ENCODE measurements around the gene MVK.
"Not testable (repeated sequence)": the region's sequence is repeated elsewhere in the genome, so short reads cannot be mapped to it uniquely, and the experiment has no call there.

Gene MVK

DNA sequence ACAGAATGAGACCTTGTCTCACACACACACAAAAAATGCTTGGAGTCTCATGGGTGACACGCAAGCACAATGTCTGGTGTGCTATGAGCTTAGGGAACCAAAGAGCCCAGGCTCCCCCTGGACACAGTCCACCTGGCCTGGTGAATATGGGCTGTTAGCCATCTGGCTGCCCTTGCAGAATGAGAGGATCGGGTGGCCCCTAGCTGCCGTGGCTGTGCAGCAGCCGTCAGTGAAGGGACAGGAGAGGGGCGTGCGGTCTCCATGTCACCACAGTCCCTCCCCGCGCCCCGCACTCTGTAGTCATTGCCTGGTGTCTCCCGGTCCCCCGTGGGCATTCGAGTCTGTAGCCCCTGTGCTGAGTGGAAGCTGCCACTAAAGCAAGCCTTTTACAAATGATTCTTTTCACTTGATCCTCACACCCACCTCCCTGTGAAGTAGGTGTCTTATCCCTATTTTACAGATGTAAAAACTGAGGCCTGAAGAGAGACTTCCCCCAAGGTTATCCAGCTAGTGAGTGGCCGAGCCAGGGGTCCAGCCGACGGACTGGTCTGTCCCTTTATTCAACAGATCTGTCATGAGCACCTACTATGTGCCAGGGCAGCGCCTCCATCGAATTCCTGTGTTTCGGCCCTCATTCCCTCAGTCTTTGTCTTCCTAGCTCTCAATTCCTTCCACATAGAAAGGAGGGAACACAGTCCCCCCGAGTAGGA is 18.8 kb downstream of the MVK start:
- no peak for DNase-seq

DNA sequence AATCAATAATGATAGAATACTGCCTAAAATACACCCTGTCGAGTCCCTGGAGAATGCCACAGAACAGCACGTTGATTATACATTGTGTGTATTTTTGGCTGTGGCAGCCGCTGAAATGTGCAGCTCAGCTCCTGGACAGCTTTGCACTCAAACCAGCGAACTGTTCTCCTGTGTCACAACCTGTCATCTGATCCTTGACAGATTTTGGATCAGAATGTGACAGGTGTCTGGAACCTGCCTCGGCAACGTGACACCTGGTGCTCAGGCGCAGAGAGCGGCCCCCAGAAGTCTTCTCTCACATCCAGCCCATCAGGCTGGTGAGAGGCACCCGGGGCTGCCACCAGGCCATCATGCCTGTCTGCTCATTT is 19.3 kb downstream of the MVK start:
- DNase-seq = no peak

DNA sequence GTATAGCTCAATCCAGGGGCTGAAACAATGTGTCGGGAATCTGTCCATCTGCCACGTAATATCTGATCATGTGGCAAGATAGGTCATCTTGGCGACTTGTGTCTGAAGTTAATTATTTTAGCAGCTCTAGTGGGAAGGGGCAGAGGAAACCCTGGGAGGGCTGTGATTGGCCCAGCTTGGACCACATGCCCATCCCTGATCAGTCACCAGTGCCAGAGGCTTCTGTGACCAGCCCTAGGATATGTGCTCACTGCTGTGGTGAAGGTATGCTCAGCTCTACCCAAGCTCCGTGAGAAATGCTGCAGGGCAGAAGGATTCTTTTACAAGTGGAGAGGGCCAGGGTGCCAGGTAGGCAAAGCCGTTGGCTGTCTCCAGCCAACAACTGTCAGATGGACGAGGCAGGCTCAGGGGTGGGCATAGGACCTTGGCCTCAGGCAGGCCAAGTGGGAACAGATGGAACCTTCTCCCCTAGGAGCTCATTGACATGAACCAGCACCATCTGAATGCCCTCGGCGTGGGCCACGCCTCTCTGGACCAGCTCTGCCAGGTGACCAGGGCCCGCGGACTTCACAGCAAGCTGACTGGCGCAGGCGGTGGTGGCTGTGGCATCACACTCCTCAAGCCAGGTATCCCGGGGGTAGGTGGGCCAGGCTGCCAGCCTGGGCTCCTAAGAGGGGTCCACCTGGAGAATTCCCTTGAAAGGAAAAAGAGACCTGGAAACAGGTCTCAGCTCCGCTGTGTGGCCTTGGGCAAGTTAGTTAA is 21.1 kb downstream of the MVK start:
- DNase-seq = no peak

- DNase-seq = no peak
These were observed 21.8 kb downstream of the MVK start for GRCh38 chr12:109595321-109595902.

- no peak for DNase-seq
These were observed 23.0 kb downstream of the MVK start for GRCh38 chr12:109596418-109597244.

- DNase-seq = no peak
These were observed 23.8 kb downstream of the MVK start for GRCh38 chr12:109597414-109597794.

DNA sequence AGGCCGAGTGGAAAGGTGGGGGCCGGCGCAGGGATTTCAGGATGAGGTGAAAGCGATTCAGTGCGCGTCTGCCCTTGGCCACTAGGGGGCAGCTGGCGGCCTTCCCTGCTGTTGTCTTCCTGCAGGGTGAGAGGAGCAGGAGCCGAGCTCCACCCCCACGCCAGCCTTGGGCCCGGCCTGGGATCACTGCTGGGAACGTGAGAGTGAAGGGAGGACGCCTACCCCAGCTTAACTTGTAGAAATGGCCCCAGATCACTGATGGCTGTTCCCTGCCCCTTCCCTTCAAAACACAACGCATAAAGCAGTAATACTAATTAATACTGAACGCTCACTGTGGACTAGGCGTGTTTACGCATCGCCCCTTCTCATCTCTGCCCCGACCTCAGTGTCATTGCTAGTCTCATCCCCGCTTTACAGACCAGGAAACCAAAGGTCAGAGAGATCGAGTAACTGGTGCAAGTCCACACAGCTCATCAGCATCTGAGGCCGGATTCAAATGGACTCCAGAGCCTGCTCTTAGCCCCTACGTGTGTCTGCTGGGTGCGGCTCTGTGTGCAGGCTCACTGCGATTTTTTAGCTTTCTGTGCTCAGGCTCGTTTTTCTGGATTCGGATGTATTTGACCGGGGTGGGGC is 24.3 kb downstream of the MVK start:
- peak; percentile 52 for DNase-seq

DNA sequence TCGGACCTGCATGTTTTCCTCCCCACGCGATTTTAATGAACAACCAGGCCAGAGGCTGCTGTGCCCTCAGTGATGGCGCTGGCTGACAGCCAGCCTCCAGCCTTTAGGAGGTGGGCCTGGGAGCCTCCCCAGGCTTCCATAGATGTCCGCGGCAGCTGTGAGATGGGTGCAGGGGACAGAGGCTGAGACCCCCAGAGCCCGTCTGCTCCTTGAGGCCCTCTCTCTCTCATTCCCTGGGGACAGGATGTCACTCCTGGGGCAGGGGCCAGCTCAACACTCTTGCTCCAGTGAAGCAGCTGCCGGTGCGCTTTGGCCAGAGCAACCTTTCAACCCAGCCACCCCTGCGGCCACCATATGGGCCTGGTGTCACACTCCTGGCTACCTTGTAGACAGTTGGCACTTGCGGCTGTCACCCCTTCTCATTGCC is 24.8 kb downstream of the MVK start:
- DNase-seq = no peak

DNA sequence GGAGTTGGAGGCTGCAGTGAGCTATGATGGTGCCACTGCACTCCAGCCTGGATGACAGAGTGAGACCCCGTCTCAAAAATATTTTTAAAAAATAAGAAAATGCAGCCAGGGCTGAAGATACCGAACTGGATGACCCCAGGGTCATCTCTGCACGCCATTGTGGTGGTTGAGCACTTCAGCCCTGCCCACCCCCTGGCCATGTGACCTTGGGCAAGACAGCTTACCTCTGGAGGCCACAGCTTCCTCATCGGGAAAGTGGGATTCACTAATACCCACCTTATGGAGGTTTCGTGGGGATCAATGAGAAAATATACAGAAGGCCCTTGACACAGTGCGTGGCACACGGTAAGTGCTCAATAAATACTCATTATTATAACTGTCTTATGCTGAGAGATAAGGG is 25.5 kb downstream of the MVK start:
- DNase-seq = no peak

DNA sequence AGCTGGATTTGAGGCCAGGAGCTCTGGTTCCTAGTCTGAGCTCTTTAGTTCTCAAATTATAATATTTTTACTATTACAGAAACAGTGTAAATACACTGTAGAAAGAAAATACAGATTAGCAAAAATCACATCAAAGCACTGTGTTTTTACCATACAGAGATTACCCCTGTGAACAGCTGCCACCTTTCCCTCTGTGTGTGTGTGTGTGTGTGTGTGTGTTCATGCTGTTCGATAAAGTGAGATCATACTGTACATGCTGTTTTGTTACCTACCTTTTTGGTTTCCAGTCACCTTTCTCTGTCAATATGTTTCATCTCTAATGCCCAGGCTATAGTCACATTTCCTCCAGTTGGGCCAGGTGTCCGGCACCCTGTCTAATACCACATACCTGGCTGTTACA is 26.9 kb downstream of the MVK start:
- DNase-seq = no peak

GRCh38 chr12:109600995-109601394 is 27.4 kb downstream of the MVK start:
- no peak for DNase-seq

DNA sequence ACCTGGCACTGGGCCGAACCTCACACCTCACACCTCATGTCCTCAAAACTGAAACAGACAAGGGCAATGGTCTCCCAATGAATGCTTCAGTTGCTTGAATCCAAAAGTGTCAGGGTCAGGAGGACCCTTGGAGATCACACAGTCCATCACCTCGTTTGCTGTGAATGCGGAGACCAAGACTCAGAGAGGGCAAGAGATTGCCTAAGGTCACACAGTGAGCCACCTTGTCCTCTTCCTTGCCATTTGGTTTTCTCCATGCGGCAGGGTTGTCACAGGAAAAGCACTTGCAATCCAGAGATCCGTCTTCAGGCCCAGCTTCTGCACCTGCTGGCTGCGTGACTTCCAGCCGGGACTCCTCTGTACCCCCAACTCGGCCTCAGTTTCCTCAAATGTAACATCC is 28.0 kb downstream of the MVK start:
- DNase-seq = no peak

DNA sequence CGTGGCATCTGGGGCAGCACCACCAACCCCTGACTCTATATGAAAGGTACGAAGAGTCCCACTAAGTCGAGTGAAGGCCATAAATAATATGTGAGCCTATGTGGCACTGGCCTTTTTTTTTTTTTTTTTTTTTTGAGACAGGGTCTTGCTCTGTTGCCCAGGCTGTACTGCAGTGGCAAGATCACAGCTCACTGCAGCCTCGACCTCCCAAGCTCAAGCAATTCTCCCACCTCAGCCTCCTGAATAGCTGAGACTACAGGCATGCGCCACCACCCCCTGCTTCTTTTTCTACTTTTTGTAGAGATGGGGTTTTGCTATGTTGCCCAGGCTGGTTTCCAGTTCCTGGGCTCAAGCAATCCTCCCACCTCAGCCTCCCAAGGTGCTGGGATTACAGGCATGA is 28.5 kb downstream of the MVK start:
- not testable (repeated sequence) for DNase-seq

DNA sequence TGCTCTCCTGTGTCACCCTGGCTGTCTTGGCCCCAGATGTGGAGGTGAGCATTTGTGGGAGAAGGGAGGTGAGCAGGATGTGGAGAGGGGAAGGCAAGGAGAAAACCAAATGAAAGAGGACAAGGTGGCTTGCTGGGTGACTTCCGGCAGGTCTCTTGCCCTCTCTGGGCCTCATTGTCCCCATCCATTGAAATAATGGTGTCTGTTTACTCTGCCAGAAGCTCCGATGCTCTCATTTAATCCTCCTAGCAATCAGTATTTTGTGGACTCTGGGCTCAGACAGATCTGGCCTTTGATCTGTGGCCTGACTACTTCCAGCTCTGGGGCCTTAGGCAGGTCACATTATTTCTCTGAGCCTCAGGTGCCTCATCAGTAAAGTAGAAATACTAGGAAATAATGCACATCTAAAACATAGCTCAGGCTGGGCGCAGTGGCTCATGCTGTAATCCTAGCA is 30.6 kb downstream of the MVK start:
- DNase-seq = no peak

DNA sequence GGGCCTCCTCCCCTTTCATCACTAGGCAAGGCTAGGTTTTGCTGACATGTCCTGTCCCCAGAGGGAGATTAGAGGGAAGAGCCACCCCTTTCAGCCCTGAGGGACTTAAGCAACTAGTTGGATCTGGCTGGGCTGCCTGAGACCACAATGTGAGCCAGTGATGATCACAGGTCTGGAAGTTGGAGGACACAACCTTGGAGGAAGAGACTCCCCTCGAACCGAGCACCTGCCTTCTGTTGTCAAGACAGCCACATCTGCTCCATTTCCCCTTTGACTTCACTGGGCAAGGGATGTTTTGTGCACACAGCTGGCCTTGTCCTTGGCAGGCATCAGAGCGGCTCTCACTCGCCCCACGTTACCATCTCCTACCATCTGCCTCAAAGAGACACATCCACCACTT is 31.4 kb downstream of the MVK start:
- no peak for DNase-seq

GRCh38 chr12:109605599-109606228 is 32.1 kb downstream of the MVK start:
- DNase-seq = no peak

- DNase-seq = no peak
These were observed 32.9 kb downstream of the MVK start for GRCh38 chr12:109606320-109607028.

GRCh38 chr12:109607618-109608017 is 34.0 kb downstream of the MVK start:
- DNase-seq = no peak

DNA sequence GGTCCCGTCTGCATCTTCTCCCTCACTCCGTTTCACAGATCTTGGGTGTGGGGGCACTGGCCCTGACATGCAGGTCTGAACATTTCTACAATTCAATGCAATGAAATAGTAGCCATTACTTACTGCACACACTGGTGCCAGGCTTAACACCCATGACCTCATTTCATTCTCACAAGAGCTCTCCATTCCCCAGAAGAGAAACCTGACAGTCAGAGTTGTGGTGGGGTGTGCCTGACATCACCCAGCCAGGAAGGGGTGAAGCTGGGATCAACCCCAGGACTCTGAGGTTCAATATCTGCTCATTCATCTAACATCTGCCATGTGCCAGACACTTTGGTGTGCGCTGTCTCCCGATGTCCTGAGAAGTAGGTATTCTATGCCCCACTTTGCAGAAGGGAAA is 34.7 kb downstream of the MVK start:
- DNase-seq = no peak

DNA sequence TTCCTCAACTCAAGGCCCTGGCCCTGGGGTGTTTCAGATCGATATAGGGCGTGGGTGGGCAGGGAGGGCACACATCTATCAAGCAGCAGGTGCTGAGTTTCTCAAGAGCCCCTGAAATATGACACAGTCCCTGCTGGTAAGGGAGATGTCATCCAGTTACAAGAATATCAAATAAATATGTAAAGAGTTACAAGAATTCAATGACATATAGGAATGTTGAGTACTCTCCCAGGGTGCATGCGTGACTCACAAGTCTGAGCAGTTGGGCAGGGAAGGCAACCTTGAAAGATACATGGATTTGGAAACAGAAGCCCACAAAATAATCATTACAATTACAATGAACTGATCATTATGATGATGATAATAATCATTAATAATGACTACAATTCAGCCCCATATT is 35.2 kb downstream of the MVK start:
- no peak for DNase-seq

DNA sequence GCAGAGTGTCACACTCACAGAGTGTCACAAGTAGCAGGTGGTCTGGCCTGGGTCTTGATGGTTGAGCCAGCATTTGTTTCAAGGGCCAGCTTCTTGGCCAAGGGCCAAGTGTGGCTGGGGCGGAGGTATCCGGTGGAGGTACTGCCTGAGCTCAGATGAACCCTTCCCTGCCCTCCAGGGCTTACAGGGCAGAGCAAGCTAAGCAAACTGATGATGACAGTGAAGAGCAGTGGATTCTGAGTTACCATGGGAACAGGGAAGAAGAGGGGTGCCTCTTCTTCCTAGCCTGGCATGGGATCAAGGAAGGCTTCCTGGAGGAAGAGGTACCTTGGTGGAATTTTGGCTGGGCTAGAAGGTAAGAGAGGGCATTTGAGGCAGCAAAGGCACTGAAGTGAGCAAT is 35.7 kb downstream of the MVK start:
- DNase-seq = no peak

GRCh38 chr12:109610523-109610922 is 36.9 kb downstream of the MVK start:
- DNase-seq = no peak
